ENCODE measurements around the gene BTF3. TPM values are rescaled to one million over a fixed set of nuclear protein-coding genes. Genes with fewer than 3 reads are reported as not detected.

The BTF3 gene
- total and polyA plus RNA-seq, 2 experiments from 2014 or later: 506 to 1,148 TPM

GRCh38 chr5:73506459-73506955, 8.3 kb downstream of the BTF3 start:
- ATAC-seq (peak; percentile 73), DNase-seq (ENCODE audit: low spot score) (peak; percentile 24)
- Histone ChIP-seq H3K4me2 (no peak overlapping the region), H3K36me3 (ENCODE audit: insufficient read depth) (peaks cover 33% of the 10 kb centered on the region), H3K27ac (ENCODE audit: low read depth) (peak overlapping the region; percentile 61), H3K4me3 (no peak overlapping the region), H3K79me2 (replicated peaks; ENCODE audit: insufficient read depth) (peaks cover 7% of the 10 kb centered on the region), H3F3A (replicated peaks; ENCODE audit: low read depth) (peaks cover 9% of the 10 kb centered on the region; the same call in 1 of the 2 replicates), H2AFZ (no peak overlapping the region), H3K4me1 (ENCODE audit: insufficient read depth) (peaks cover 4% of the 10 kb centered on the region), H4K20me1 (replicated peaks; ENCODE audit: insufficient read depth) (peaks cover 12% of the 10 kb centered on the region), H3K27me3 (ENCODE audit: insufficient read depth) (no peaks in the 10 kb centered on the region), H3K9me2 (ENCODE audit: insufficient read depth) (no peaks in the 10 kb centered on the region)
- no peak for TF ChIP-seq STAT1 (IDR thresholded peaks at IDR 0.05; ENCODE audit: unreplicated experiment)
- no peak for TF ChIP-seq EZH2 (IDR thresholded peaks at IDR 0.05; ENCODE audit: low read depth, unreplicated experiment)
- peak; percentile 60 for TF ChIP-seq POLR2AphosphoS5 (IDR thresholded peaks at IDR 0.05; ENCODE audit: low read depth)
- no peak for TF ChIP-seq CTCF (conservative IDR thresholded peaks at IDR 0.05; ENCODE audit: low read depth in 2 of 2)
- TF ChIP-seq ZNF462 (CRISPR knock-in tag; IDR thresholded peaks at IDR 0.05): no peak
- Mint-ChIP-seq H3K9me3 (no peaks in the 10 kb centered on the region), H3K36me3 (ENCODE audit: low read depth) (peaks cover 55% of the 10 kb centered on the region), H3K27ac (peak overlapping the region; percentile 77), H3K4me3 (no peak overlapping the region), H3K27me3 (ENCODE audit: insufficient read depth, low read depth, poor library complexity) (peaks cover 2% of the 10 kb centered on the region), H3K4me1 (peaks cover 13% of the 10 kb centered on the region)
